Panc1 (cell line): ENCODE data around the gene PAQR9. TPM values are rescaled to one million over a fixed set of nuclear protein-coding genes. Genes with fewer than 3 reads are reported as not detected.

Source experiments
- ATAC-seq: fragments of 200-7000 bp; cut with Tn5 transposase; 2 replicates; pipeline ENCODE4 v1.9.1; 2020; ENCODE audit warnings: mild to moderate bottlenecking, moderate library complexity
- BruUV-seq: library from RNA; stranded (reverse); fragments of 400-500 nt; replicated peaks from 2 replicates; lab custom pipeline; 2021; lab: Mats Ljungman, UMichigan
- CTCF ChIA-PET: fragments of 300-600 bp; sonication (Branson Sonifier 250); formaldehyde crosslinking; loops from one replicate; lab custom pipeline; 2022; ENCODE audit warnings: antibody characterized with exemption; lab: Charles Lee
- POLR2A ChIA-PET: fragments of 300-600 bp; sonication (Branson Sonifier 250); formaldehyde crosslinking; loops from one replicate; lab custom pipeline; 2022; ENCODE audit warnings: antibody characterized with exemption; lab: Charles Lee
- DNase-seq: peaks from one replicate; pipeline ENCODE4 v3.0.0-alpha.2; 2010; ENCODE audit warnings: low read depth, low spot score
- H3K27ac ChIP-seq: 2 replicates; pipeline ENCODE4 v1.5.1; 2011; ENCODE audit warnings: mild to moderate bottlenecking, low read length, inconsistent platforms
- H3K27me3 ChIP-seq: fragments of 200-500 bp; sonication (Bioruptor generic); 2 replicates; pipeline ENCODE4 v1.6.0; 2014; ENCODE audit warnings: low read length, inconsistent platforms; ENCODE audit not compliant: control insufficient read depth, insufficient read depth
- H3K36me3 ChIP-seq: fragments of 200-500 bp; sonication (Bioruptor generic); 2 replicates; pipeline ENCODE4 v1.5.1; 2014; ENCODE audit warnings: inconsistent platforms, mild to moderate bottlenecking, low read length, moderate library complexity; ENCODE audit not compliant: control insufficient read depth, insufficient read depth
- H3K4me1 ChIP-seq: 2 replicates; pipeline ENCODE4 v1.5.1; 2011; ENCODE audit warnings: inconsistent platforms, mild to moderate bottlenecking, low read length, moderate library complexity; ENCODE audit not compliant: control insufficient read depth, insufficient read depth
- H3K4me3 ChIP-seq, 2 experiments: 2 replicates each; pipeline ENCODE4 v1.5.1; 2011 to 2012; ENCODE audit warnings: low read depth in 2 of 2, low read length in 2 of 2, mild to moderate bottlenecking in 2 of 2, inconsistent platforms in 1 of 2, moderate library complexity in 1 of 2
- H3K9me3 ChIP-seq: fragments of 200-500 bp; sonication (Bioruptor generic); 2 replicates; pipeline ENCODE4 v1.5.1; 2014; ENCODE audit warnings: low read depth, mild to moderate bottlenecking, inconsistent platforms, low read length, moderate library complexity; ENCODE audit not compliant: control insufficient read depth, insufficient read depth
- POLR2AphosphoS5 ChIP-seq: IDR thresholded peaks from 2 replicates; pipeline ENCODE4 v1.6.1; 2012; ENCODE audit warnings: mild to moderate bottlenecking, low read depth, low read length, moderate library complexity
- REST ChIP-seq, 2 experiments: IDR thresholded peaks; 2 replicates each; pipeline ENCODE4 v1.6.1; 2011 to 2012; ENCODE audit warnings: low read depth in 2 of 2, control low read depth in 1 of 2, low read length in 1 of 2, mild to moderate bottlenecking in 1 of 2, moderate library complexity in 1 of 2; ENCODE audit not compliant: insufficient read depth in 1 of 2
- SIN3A ChIP-seq: IDR thresholded peaks from 2 replicates; pipeline ENCODE4 v1.6.1; 2012; ENCODE audit warnings: low read depth, mild to moderate bottlenecking, low read length, moderate library complexity, borderline replicate concordance; ENCODE audit not compliant: insufficient read depth
- TCF7L2 ChIP-seq: IDR thresholded peaks from 2 replicates; pipeline ENCODE4 v1.6.1; 2011; ENCODE audit warnings: mild to moderate bottlenecking, low read depth, low read length, inconsistent platforms
- in situ Hi-C: cut with HindIII; loops from 2 replicates; pipeline ENCODE4 v1.10.0; 2016; ENCODE audit warnings: low sequenced_read_pairs, low pct_unique_long_range_greater_than_20kb
- intact Hi-C: fragments of 100-400 bp; cut with micrococcal nuclease; formaldehyde crosslinking; loops from one replicate; pipeline ENCODE4 v1.10.0; 2022; ENCODE audit not compliant: unreplicated experiment
- total RNA-seq: library from RNA; stranded (reverse); gene quantifications from one replicate; pipeline ENCODE4 v1.2.1, GENCODE V29; 2021; ENCODE audit not compliant: unreplicated experiment
- TF ChIP-seq, protein P1 (sequence below): fragments of 450-650 bp; IDR thresholded peaks from 2 replicates; pipeline ENCODE4 v1.5.1; 2017; ENCODE audit warnings: mild to moderate bottlenecking

PAQR9 gene
- total RNA-seq, 1 experiment from 2014 or later = 0.36 TPM

- ChIA-PET CTCF (no interaction called here), POLR2A (interaction anchor here (0.6 kb wide), 1 partner anchor 759 kb away, joined by 3 read pairs; no protein-coding TSS in a partner anchor)
- H3K27ac ChIP-seq = no peak overlapping the region
- intact Hi-C loops = no loop called here
- DNase-seq (no peak), ATAC-seq (no peak)
- H3K4me3 ChIP-seq = no peak overlapping the region
- H3K36me3 ChIP-seq = no peaks in the 10 kb centered on the region
- H3K9me3 ChIP-seq = no peaks in the 10 kb centered on the region
- H3K4me1 ChIP-seq = no peaks in the 10 kb centered on the region
- TF ChIP-seq SIN3A = no peak
- no peak for TF ChIP-seq TCF7L2
- no peak for TF ChIP-seq REST (IDR thresholded peaks at IDR 0.05; ENCODE audit: insufficient read depth in 1 of 2, low read depth in 2 of 2, low read length in 1 of 2)
- no peak for TF ChIP-seq POLR2AphosphoS5
- TF ChIP-seq, protein P1, sequence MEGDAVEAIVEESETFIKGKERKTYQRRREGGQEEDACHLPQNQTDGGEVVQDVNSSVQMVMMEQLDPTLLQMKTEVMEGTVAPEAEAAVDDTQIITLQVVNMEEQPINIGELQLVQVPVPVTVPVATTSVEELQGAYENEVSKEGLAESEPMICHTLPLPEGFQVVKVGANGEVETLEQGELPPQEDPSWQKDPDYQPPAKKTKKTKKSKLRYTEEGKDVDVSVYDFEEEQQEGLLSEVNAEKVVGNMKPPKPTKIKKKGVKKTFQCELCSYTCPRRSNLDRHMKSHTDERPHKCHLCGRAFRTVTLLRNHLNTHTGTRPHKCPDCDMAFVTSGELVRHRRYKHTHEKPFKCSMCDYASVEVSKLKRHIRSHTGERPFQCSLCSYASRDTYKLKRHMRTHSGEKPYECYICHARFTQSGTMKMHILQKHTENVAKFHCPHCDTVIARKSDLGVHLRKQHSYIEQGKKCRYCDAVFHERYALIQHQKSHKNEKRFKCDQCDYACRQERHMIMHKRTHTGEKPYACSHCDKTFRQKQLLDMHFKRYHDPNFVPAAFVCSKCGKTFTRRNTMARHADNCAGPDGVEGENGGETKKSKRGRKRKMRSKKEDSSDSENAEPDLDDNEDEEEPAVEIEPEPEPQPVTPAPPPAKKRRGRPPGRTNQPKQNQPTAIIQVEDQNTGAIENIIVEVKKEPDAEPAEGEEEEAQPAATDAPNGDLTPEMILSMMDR = no peak
- H3K27me3 ChIP-seq = no peaks in the 10 kb centered on the region; the same call in 1 of the 2 replicates
- in situ Hi-C loops = no loop called here
- no TSS peak for BruUV-seq
Observed at GRCh38 chr3:142926368-142926944, 37.0 kb downstream of the PAQR9 start.

DNA sequence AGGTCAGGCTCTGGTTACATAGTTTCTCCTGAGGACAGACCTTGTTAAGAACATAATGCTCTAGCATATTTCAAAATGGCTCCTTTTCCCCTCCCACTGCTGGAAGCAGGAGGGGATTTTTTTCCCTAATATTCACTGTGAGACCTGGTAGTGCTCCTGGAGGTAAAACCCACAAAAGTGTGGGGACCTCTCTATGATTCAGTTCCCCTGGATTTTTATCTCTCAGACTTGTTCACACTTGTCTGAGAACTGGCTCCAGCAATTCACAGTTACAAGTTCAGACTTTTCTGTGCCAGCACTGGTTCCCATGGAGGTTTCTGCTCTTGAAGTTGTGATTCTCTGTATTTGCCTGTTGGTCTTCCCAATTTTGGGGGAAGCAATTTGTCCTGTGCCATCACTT lies 38.3 kb downstream of the PAQR9 start:
- no peak overlapping the region for H3K4me3 ChIP-seq
- intact Hi-C loops = no loop called here

GRCh38 chr3:142923694-142924093 lies 39.8 kb downstream of the PAQR9 start:
- H3K27ac ChIP-seq = no peak overlapping the region
- no peak for DNase-seq
- intact Hi-C loops = no loop called here
- POLR2A ChIA-PET = no interaction called here
- TF ChIP-seq TCF7L2 = no peak
- TF ChIP-seq POLR2AphosphoS5 = no peak
- TF ChIP-seq SIN3A = no peak
- TF ChIP-seq, protein P1 = no peak
- no peak for TF ChIP-seq REST (IDR thresholded peaks at IDR 0.05; ENCODE audit: insufficient read depth in 1 of 2, low read depth in 2 of 2, low read length in 1 of 2)
- no TSS peak for BruUV-seq
- no peak for ATAC-seq
- no peaks in the 10 kb centered on the region for H3K36me3 ChIP-seq
- CTCF ChIA-PET = no interaction called here
- in situ Hi-C loops = no loop called here
- H3K4me3 ChIP-seq = no peak overlapping the region
- H3K9me3 ChIP-seq = no peaks in the 10 kb centered on the region
- H3K27me3 ChIP-seq = peaks cover 2% of the 10 kb centered on the region; the same call in 1 of the 2 replicates
- H3K4me1 ChIP-seq = no peaks in the 10 kb centered on the region

More for the DNA sequence above, 38.3 kb downstream of the PAQR9 start:
- no peak for TF ChIP-seq POLR2AphosphoS5
- no peaks in the 10 kb centered on the region; the same call in 1 of the 2 replicates for H3K27me3 ChIP-seq
- POLR2A ChIA-PET = no interaction called here
- no peaks in the 10 kb centered on the region for H3K9me3 ChIP-seq
- DNase-seq = no peak
- CTCF ChIA-PET = interaction anchor here (0.6 kb wide), 1 partner anchor 16 kb away, joined by 6 read pairs; no protein-coding TSS in a partner anchor
- in situ Hi-C loops = no loop called here
- H3K27ac ChIP-seq = no peak overlapping the region
- ATAC-seq = no peak
- BruUV-seq = no TSS peak
- H3K36me3 ChIP-seq = no peaks in the 10 kb centered on the region
- no peaks in the 10 kb centered on the region for H3K4me1 ChIP-seq
